SK-N-SH (cell line): ENCODE measurements around the gene CD74.

Experiments
- CTCF ChIP-seq: fragments of 200-600 bp; sonication (generic); IDR thresholded peaks from 2 replicates; pipeline ENCODE4 v1.6.1; 2017; ENCODE audit warnings: antibody characterized with exemption, mild to moderate bottlenecking, moderate library complexity
- EP300 ChIP-seq, 2 experiments: IDR thresholded peaks; 2 replicates each; pipeline versions ENCODE4 v1.4.0 to v1.6.1; 2012; ENCODE audit warnings: borderline replicate concordance in 1 of 2, low read depth in 1 of 2, low read length in 1 of 2
- EZH2phosphoT487 ChIP-seq: fragments of 200-600 bp; sonication (generic); IDR thresholded peaks from 2 replicates; pipeline ENCODE4 v1.6.1; 2017; ENCODE audit warnings: low read depth, mixed run types, mild to moderate bottlenecking, antibody characterized with exemption, moderate library complexity, borderline replicate concordance
- FOXJ3 ChIP-seq: sonication (generic); formaldehyde crosslinking; IDR thresholded peaks from 2 replicates; pipeline ENCODE4 v1.5.1; 2020; ENCODE audit warnings: mild to moderate bottlenecking, missing genetic modification reagents
- FOXM1 ChIP-seq: IDR thresholded peaks from 2 replicates; pipeline ENCODE4 v1.4.0; 2012; ENCODE audit warnings: low read depth, mild to moderate bottlenecking
- JUND ChIP-seq: IDR thresholded peaks from 2 replicates; pipeline ENCODE4 v1.4.0; 2012
- MXI1 ChIP-seq: IDR thresholded peaks from 2 replicates; pipeline ENCODE4 v1.6.1; 2012; ENCODE audit warnings: mild to moderate bottlenecking, low read depth, low read length, improper control_type of control experiment
- NFIC ChIP-seq: IDR thresholded peaks from 2 replicates; pipeline ENCODE4 v1.4.0; 2012; ENCODE audit warnings: borderline replicate concordance
- POLR2AphosphoS5 ChIP-seq: IDR thresholded peaks from 2 replicates; pipeline ENCODE4 v1.6.1; 2012; ENCODE audit warnings: low read depth, low read length
- TAF1 ChIP-seq: IDR thresholded peaks from 2 replicates; pipeline ENCODE4 v1.6.1; 2012; ENCODE audit warnings: low read depth, mild to moderate bottlenecking, low read length, moderate library complexity, borderline replicate concordance
- TCF12 ChIP-seq: IDR thresholded peaks from 2 replicates; pipeline ENCODE4 v1.4.0; 2012
- USF2 ChIP-seq: fragments of 150-350 bp; IDR thresholded peaks from 2 replicates; pipeline ENCODE4 v1.6.1; 2017; ENCODE audit warnings: antibody characterized with exemption, low read length, low read depth, borderline replicate concordance
- YY1 ChIP-seq: IDR thresholded peaks from 2 replicates; pipeline ENCODE4 v1.4.0; 2012; ENCODE audit warnings: low read depth, mild to moderate bottlenecking
- TF ChIP-seq, protein P1 (sequence below): IDR thresholded peaks from 2 replicates; pipeline ENCODE4; 2012

GRCh38 chr5:150431574-150431973 lies 18.9 kb upstream of the CD74 start:
- TF ChIP-seq CTCF (no peak), USF2 (no peak), POLR2AphosphoS5 (no peak), FOXM1 (no peak), MXI1 (no peak), TAF1 (no peak), NFIC (no peak), FOXJ3 (CRISPR knock-in tag) (no peak), JUND (no peak), TCF12 (no peak), EP300 (IDR thresholded peaks at IDR 0.05; ENCODE audit: borderline replicate concordance in 1 of 2, low read depth in 1 of 2, low read length in 1 of 2) (no peak), EZH2phosphoT487 (no peak), YY1 (no peak)
- TF ChIP-seq, protein P1, sequence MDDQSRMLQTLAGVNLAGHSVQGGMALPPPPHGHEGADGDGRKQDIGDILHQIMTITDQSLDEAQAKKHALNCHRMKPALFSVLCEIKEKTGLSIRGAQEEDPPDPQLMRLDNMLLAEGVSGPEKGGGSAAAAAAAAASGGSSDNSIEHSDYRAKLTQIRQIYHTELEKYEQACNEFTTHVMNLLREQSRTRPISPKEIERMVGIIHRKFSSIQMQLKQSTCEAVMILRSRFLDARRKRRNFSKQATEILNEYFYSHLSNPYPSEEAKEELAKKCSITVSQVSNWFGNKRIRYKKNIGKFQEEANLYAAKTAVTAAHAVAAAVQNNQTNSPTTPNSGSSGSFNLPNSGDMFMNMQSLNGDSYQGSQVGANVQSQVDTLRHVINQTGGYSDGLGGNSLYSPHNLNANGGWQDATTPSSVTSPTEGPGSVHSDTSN, result no peak
